Peyer's patch (tissue), 4 donors: ENCODE data around the gene FIBP. TPM values are rescaled to one million over a fixed set of nuclear protein-coding genes. Genes with fewer than 3 reads are reported as not detected.

Experiments
- DNase-seq, 3 donors: peaks; one replicate each; pipeline ENCODE4 v3.0.0-alpha.2; 2017 to 2019
- H3K27ac ChIP-seq, 4 donors: fragments of 200-600 bp; sonication (generic); one replicate each; pipeline ENCODE4 v1.5.1; 2016 to 2019
- H3K27me3 ChIP-seq, 2 donors: fragments of 200-600 bp; sonication (generic); one replicate each; pipeline ENCODE4 v1.5.1; 2019
- H3K36me3 ChIP-seq, 3 donors: fragments of 200-600 bp; sonication (generic); one replicate each; pipeline ENCODE4 v1.5.1; 2016 to 2019
- H3K4me1 ChIP-seq, 4 donors: fragments of 200-600 bp; sonication (generic); one replicate each; pipeline ENCODE4 v1.5.1; 2016 to 2019
- H3K4me3 ChIP-seq, 4 donors: fragments of 200-600 bp; sonication (generic); 1 replicate in 3 of 4; 2 replicates in 1 of 4; pipeline ENCODE4 v1.5.1; 2016 to 2019; ENCODE audit warnings: mild to moderate bottlenecking in 1 of 4
- H3K9me3 ChIP-seq, 4 donors: fragments of 200-600 bp; sonication (generic); one replicate each; pipeline ENCODE4 v1.5.1; 2016 to 2019; ENCODE audit warnings: mild to moderate bottlenecking in 1 of 4
- POLR2A ChIP-seq, 2 donors: fragments of 450-650 bp; IDR thresholded peaks; one replicate each; pipeline ENCODE4 v1.5.1; 2017; ENCODE audit warnings: antibody characterized with exemption in 2 of 2, mild to moderate bottlenecking in 2 of 2, moderate library complexity in 2 of 2
- total RNA-seq, 4 donors: library from RNA; depleted of rRNA; stranded (reverse); fragments of >200 nt; gene quantifications; one replicate each; pipeline ENCODE4 v1.1.0, GENCODE V29; 2016
- TF ChIP-seq, protein P1 (sequence below), 6 experiments: fragments of 450-650 bp in 4 of 6; fragments of 200-600 bp in 2 of 6; sonication (generic) in 1 of 6; IDR thresholded peaks; one replicate each; pipeline ENCODE4 v1.5.1; 2017 to 2019; ENCODE audit warnings: antibody characterized with exemption in 6 of 6, mild to moderate bottlenecking in 3 of 6, moderate library complexity in 1 of 6

Gene FIBP
- total RNA-seq, 4 donors from 2014 or later, result 100 to 173 (median 122) TPM

GRCh38 chr11:65857853-65858680 lies 30.2 kb downstream of the FIBP start, which contains the start of gene CFL1:
Gene CFL1, minus strand, starts transcription at chr11:65858180. Its CDS starts 81 bp downstream, at chr11:65858099.
- Histone ChIP-seq H3K4me3 (peak within 1 kb of the TSS; percentile 80 to 97 (median 90)), H3K9me3 (no peaks in the 10 kb centered on the region), H3K4me1 (peaks cover 3 to 53% (median 19%) of the 10 kb centered on the region in 4 donors), H3K27ac (peak within 1 kb of the TSS; percentile 95 to 99 (median 97)), H3K27me3 (no peaks in the 10 kb centered on the region), H3K36me3 (peaks cover 0 to 47% (median 0%) of the 10 kb centered on the region in 3 donors)
- DNase-seq, result peak; percentile 97 to 99 (median 99)
- peak; percentile 99 to 100 for TF ChIP-seq POLR2A (IDR thresholded peaks at IDR 0.05)
- TF ChIP-seq, protein P1, sequence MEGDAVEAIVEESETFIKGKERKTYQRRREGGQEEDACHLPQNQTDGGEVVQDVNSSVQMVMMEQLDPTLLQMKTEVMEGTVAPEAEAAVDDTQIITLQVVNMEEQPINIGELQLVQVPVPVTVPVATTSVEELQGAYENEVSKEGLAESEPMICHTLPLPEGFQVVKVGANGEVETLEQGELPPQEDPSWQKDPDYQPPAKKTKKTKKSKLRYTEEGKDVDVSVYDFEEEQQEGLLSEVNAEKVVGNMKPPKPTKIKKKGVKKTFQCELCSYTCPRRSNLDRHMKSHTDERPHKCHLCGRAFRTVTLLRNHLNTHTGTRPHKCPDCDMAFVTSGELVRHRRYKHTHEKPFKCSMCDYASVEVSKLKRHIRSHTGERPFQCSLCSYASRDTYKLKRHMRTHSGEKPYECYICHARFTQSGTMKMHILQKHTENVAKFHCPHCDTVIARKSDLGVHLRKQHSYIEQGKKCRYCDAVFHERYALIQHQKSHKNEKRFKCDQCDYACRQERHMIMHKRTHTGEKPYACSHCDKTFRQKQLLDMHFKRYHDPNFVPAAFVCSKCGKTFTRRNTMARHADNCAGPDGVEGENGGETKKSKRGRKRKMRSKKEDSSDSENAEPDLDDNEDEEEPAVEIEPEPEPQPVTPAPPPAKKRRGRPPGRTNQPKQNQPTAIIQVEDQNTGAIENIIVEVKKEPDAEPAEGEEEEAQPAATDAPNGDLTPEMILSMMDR (IDR thresholded peaks at IDR 0.05), result peak in 2 of 6 experiments; percentile 1 to 2

GRCh38 chr11:65857500-65857852 lies 30.8 kb downstream of the FIBP start:
- peak overlapping the region; percentile 95 to 99 (median 97) for H3K27ac ChIP-seq
- H3K27me3 ChIP-seq, result no peaks in the 10 kb centered on the region
- no peak for TF ChIP-seq POLR2A (IDR thresholded peaks at IDR 0.05)
- TF ChIP-seq, protein P1 (IDR thresholded peaks at IDR 0.05), result no peak
- peaks cover 7 to 54% (median 19%) of the 10 kb centered on the region in 4 donors for H3K4me1 ChIP-seq
- no peaks in the 10 kb centered on the region for H3K9me3 ChIP-seq
- peak overlapping the region; percentile 80 to 97 (median 90) for H3K4me3 ChIP-seq
- peaks cover 0 to 47% (median 0%) of the 10 kb centered on the region in 3 donors for H3K36me3 ChIP-seq
- DNase-seq, result peak; percentile 50 to 79 (median 73)

DNA sequence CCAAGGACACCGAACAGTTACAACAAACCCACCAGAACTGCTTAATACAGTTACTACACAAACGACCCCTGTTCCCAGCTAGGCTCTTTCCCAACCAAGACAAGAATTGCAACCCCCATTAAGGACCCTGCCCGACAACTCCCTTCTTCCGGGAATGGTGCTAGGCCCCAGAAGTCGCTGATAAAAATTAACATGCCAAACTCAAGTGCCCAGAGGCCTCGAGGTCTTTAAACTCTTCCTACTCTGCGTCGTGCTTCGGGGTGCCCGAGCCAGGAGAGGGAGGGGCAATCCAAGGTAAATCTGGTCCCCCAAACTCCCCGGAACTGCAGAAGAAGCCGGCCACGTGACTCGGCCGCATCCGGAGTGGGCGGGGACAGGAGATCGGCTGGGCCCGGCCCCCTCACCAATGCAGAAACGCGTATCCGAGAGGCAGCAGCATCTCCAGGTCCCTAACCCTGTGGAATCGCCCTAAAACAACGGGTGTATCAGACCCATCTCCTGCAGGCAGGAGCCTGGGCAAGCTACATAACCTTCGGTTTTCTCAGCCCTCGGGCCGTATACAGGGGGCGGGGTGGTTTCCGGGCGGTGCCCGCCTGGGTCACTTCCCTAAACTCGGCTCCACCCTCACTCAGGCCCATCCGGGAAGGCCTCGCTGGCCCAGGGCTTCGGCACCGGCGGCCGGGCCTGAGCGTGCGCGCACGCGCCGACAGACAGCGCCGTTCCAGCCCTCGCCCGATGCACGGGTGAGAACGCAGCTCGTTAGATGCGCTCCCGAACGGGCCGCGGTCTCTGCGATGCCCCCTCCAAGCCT lies 31.4 kb downstream of the FIBP start:
- Histone ChIP-seq H3K36me3 (peaks cover 0 to 47% (median 0%) of the 10 kb centered on the region in 3 donors), H3K27ac (peak overlapping the region; percentile 95 to 99 (median 97)), H3K4me3 (peak overlapping the region; percentile 80 to 97 (median 90)), H3K4me1 (peaks cover 13 to 54% (median 19%) of the 10 kb centered on the region in 4 donors), H3K9me3 (no peaks in the 10 kb centered on the region), H3K27me3 (no peaks in the 10 kb centered on the region)
- peak; percentile 55 to 72 for TF ChIP-seq POLR2A (IDR thresholded peaks at IDR 0.05)
- TF ChIP-seq, protein P1 (IDR thresholded peaks at IDR 0.05), result no peak
- DNase-seq, result peak; percentile 90 to 95 (median 95)

DNA sequence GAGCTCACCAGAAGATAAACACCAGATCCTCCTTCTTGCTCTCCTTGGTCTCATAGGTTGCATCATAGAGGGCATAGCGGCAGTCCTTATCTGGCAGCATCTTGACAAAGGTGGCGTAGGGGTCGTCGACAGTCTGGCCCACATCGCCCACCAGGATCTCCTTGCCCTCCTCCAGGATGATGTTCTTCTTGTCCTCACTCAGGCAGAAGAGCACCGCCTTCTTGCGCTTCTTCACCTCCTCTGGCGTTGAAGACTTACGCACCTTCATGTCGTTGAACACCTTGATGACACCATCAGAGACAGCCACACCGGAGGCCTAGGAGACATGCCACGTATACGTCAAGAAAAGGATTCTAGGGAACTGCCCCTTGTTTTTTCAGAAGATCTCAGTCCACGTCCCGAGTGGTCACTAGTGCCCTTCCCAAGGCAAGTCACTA lies 32.3 kb downstream of the FIBP start:
- Histone ChIP-seq H3K4me1 (peaks cover 16 to 50% (median 17%) of the 10 kb centered on the region in 4 donors), H3K27ac (peak overlapping the region; percentile 95 to 99 (median 97)), H3K9me3 (no peaks in the 10 kb centered on the region), H3K27me3 (no peaks in the 10 kb centered on the region), H3K4me3 (peak overlapping the region; percentile 80 to 97 (median 90)), H3K36me3 (peaks cover 0 to 52% (median 0%) of the 10 kb centered on the region in 3 donors)
- peak in 1 of 2 donors; percentile 14 for TF ChIP-seq POLR2A (IDR thresholded peaks at IDR 0.05)
- TF ChIP-seq, protein P1 (IDR thresholded peaks at IDR 0.05), result no peak
- DNase-seq, result peak in 2 of 3 donors; percentile 46 to 52
